Parathyroid adenoma (tissue), 2 donors: ENCODE results near the gene CTSD.

ENCODE experiments used
- H2AFZ ChIP-seq: fragments of 300-600 bp; sonication (generic); one replicate; pipeline ENCODE4 v1.7.0; 2017; ENCODE audit warnings: antibody characterized with exemption, mild to moderate bottlenecking
- H3K27ac ChIP-seq: fragments of 300-600 bp; sonication (generic); one replicate; pipeline ENCODE4 v1.7.0; 2017
- H3K27me3 ChIP-seq: fragments of 300-600 bp; sonication (generic); one replicate; pipeline ENCODE4 v1.7.0; 2017; ENCODE audit warnings: low read length; ENCODE audit not compliant: control insufficient read depth, insufficient read depth
- H3K36me3 ChIP-seq: fragments of 300-600 bp; sonication (generic); one replicate; pipeline ENCODE4 v1.7.0; 2017; ENCODE audit warnings: low read length; ENCODE audit not compliant: control insufficient read depth, insufficient read depth
- H3K4me1 ChIP-seq: fragments of 300-600 bp; sonication (generic); one replicate; pipeline ENCODE4 v1.7.0; 2017; ENCODE audit warnings: control low read depth
- H3K4me2 ChIP-seq: fragments of 300-600 bp; sonication (generic); one replicate; pipeline ENCODE4 v1.7.0; 2017; ENCODE audit warnings: low read length
- H3K4me3 ChIP-seq: fragments of 300-600 bp; sonication (generic); one replicate; pipeline ENCODE4 v1.7.0; 2017; ENCODE audit warnings: low read depth, low read length
- H3K79me2 ChIP-seq: fragments of 300-600 bp; sonication (generic); one replicate; pipeline ENCODE4 v1.7.0; 2017; ENCODE audit warnings: control low read depth
- H3K9ac ChIP-seq: fragments of 300-600 bp; sonication (generic); one replicate; pipeline ENCODE4 v1.7.0; 2017; ENCODE audit warnings: mild to moderate bottlenecking
- H3K9me3 ChIP-seq: fragments of 300-600 bp; sonication (generic); one replicate; pipeline ENCODE4 v1.7.0; 2017; ENCODE audit warnings: low read length; ENCODE audit not compliant: control insufficient read depth
- TF ChIP-seq, protein P1 (sequence below): fragments of 300-600 bp; sonication (generic); IDR thresholded peaks from one replicate; pipeline ENCODE4 v1.7.0; 2017; ENCODE audit warnings: antibody characterized with exemption, mild to moderate bottlenecking
- donor health status: primary hyperparathyroidism.

CTSD gene

GRCh38 chr11:1782031-1782590 is 18.4 kb upstream of the CTSD start:
- H3K4me1 ChIP-seq = no peaks in the 10 kb centered on the region
- no peaks in the 10 kb centered on the region for H3K9me3 ChIP-seq
- H3K9ac ChIP-seq = no peak overlapping the region
- no peak overlapping the region for H3K4me2 ChIP-seq
- no peak overlapping the region for H3K4me3 ChIP-seq
- H3K27me3 ChIP-seq = no peaks in the 10 kb centered on the region
- TF ChIP-seq, protein P1, sequence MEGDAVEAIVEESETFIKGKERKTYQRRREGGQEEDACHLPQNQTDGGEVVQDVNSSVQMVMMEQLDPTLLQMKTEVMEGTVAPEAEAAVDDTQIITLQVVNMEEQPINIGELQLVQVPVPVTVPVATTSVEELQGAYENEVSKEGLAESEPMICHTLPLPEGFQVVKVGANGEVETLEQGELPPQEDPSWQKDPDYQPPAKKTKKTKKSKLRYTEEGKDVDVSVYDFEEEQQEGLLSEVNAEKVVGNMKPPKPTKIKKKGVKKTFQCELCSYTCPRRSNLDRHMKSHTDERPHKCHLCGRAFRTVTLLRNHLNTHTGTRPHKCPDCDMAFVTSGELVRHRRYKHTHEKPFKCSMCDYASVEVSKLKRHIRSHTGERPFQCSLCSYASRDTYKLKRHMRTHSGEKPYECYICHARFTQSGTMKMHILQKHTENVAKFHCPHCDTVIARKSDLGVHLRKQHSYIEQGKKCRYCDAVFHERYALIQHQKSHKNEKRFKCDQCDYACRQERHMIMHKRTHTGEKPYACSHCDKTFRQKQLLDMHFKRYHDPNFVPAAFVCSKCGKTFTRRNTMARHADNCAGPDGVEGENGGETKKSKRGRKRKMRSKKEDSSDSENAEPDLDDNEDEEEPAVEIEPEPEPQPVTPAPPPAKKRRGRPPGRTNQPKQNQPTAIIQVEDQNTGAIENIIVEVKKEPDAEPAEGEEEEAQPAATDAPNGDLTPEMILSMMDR = no peak
- no peak overlapping the region for H2AFZ ChIP-seq
- no peaks in the 10 kb centered on the region for H3K36me3 ChIP-seq
- no peak overlapping the region for H3K27ac ChIP-seq
- H3K79me2 ChIP-seq = no peaks in the 10 kb centered on the region

DNA sequence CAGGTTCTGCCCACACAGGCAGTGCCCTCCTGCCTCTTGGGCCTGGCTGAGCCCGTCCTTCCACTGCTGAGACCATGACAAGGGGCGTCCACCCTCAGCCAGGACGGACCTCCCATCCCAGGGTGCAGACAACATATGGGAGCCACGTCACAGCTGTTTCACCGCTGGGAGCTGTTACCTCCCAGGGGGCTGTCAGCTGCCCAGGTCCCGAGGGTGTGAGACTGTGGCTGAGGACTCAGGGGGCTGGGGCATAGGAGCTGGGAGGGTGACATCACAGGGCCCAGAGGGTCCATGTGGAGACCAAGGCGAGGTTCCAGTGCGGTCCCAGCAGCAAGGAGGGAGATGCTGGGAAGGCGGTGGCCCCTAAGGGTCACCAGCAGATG is 17.9 kb upstream of the CTSD start:
- no peaks in the 10 kb centered on the region for H3K4me1 ChIP-seq
- H3K9me3 ChIP-seq = no peaks in the 10 kb centered on the region
- H3K27ac ChIP-seq = no peak overlapping the region

GRCh38 chr11:1780700-1781592 is 17.2 kb upstream of the CTSD start:
- no peak overlapping the region for H3K27ac ChIP-seq
- H3K4me2 ChIP-seq = no peak overlapping the region
- no peaks in the 10 kb centered on the region for H3K9me3 ChIP-seq
- no peaks in the 10 kb centered on the region for H3K27me3 ChIP-seq
- no peaks in the 10 kb centered on the region for H3K79me2 ChIP-seq
- no peak overlapping the region for H3K4me3 ChIP-seq
- no peak overlapping the region for H2AFZ ChIP-seq
- no peaks in the 10 kb centered on the region for H3K4me1 ChIP-seq
- no peak overlapping the region for H3K9ac ChIP-seq
- TF ChIP-seq, protein P1 = no peak
- no peaks in the 10 kb centered on the region for H3K36me3 ChIP-seq

More for the DNA sequence above, 17.9 kb upstream of the CTSD start:
- H3K4me2 ChIP-seq = no peak overlapping the region
- H3K27me3 ChIP-seq = no peaks in the 10 kb centered on the region
- H3K36me3 ChIP-seq = no peaks in the 10 kb centered on the region
- no peak overlapping the region for H3K4me3 ChIP-seq
- H2AFZ ChIP-seq = no peak overlapping the region
- H3K79me2 ChIP-seq = no peaks in the 10 kb centered on the region
- no peak overlapping the region for H3K9ac ChIP-seq
- TF ChIP-seq, protein P1 = no peak

DNA sequence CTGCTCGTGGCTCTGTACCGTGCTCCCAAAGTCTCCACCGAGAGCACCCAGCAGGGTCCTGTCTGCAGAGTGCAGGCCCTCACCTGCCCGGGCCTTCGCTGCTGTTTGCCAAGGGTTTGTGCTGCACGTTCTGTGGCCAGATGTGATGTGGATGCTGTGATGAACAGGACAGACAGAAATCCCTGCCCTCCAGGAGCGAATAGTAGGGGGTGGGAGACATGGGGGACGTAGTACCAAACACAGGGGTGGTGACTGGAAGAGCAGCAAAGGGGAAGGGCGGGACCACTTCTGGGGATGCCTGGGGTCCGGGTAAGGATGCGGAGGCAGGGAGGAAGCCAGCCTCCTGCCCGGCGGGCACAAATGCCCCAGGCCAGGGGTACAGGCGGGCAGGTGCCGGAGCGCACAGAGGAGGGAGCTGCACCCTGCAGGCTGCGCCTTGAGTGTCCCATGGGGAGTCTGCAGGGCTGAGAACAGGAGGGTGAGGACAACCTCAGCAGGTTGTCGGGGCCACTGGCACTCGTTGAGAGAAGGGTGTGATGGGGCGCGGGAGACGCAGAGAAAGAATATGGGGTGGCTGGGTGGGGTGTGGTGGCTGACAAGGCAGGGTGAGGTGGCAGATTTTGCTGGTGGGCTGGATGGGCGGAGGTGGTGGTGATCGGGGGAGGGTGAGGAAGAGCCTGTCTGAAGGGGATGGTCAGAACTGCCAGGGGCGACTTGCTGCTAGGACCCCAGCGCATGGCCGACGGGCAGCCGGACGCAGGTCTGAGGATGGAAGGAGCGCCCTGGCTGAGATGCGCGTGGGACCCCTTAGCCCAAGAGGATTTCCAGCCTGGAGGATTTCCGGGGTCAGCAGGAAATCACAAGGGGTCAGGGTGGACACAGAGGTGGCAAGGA is 16.3 kb upstream of the CTSD start:
- no peak overlapping the region for H3K9ac ChIP-seq
- no peaks in the 10 kb centered on the region for H3K4me1 ChIP-seq
- no peaks in the 10 kb centered on the region for H3K9me3 ChIP-seq
- TF ChIP-seq, protein P1 = no peak
- H3K79me2 ChIP-seq = no peaks in the 10 kb centered on the region
- no peak overlapping the region for H3K27ac ChIP-seq
- no peak overlapping the region for H3K4me2 ChIP-seq
- no peak overlapping the region for H2AFZ ChIP-seq
- H3K4me3 ChIP-seq = no peak overlapping the region
- H3K27me3 ChIP-seq = no peaks in the 10 kb centered on the region
- no peaks in the 10 kb centered on the region for H3K36me3 ChIP-seq
